Retina (tissue), 1 donor: ENCODE results near the gene FAAP20.

Experiments
- DNase-seq: peaks from one replicate; pipeline ENCODE4 v3.0.0-alpha.2; 2016

FAAP20 gene

DNA sequence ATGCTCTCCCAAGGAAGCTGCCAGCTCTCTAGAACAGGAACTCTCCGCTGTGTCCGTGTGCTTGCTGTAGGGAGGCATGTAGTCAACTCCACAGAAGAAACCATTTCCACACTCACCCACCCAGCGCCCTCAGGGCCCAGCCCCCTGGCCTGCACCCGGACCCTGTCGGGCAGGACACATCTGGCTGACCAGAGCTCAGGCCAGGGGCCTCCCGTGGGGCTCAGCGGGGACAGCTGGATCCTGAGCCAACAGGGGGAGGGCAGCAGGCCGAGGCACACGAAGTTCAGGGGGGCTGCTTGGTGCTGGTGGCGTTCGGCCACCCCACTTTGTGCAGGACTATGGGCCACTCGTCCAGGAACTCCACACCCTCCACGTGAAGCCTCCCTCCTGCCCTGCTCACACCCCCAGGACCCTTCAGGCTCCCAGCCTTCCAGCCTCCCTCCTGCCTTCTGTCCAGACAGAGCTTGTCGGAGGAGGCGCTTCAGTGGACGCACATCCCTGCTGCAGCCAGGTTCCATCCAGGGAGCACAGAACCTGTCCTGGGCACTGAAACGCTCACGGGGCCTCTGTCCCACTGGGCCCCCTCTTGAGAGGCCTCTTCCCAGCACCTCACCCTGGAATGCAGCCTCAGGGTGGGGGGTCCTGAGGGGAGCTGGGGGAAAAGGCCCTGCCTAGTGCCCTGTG, 15.0 kb upstream of the FAAP20 start:
- DNase-seq: no peak

DNA sequence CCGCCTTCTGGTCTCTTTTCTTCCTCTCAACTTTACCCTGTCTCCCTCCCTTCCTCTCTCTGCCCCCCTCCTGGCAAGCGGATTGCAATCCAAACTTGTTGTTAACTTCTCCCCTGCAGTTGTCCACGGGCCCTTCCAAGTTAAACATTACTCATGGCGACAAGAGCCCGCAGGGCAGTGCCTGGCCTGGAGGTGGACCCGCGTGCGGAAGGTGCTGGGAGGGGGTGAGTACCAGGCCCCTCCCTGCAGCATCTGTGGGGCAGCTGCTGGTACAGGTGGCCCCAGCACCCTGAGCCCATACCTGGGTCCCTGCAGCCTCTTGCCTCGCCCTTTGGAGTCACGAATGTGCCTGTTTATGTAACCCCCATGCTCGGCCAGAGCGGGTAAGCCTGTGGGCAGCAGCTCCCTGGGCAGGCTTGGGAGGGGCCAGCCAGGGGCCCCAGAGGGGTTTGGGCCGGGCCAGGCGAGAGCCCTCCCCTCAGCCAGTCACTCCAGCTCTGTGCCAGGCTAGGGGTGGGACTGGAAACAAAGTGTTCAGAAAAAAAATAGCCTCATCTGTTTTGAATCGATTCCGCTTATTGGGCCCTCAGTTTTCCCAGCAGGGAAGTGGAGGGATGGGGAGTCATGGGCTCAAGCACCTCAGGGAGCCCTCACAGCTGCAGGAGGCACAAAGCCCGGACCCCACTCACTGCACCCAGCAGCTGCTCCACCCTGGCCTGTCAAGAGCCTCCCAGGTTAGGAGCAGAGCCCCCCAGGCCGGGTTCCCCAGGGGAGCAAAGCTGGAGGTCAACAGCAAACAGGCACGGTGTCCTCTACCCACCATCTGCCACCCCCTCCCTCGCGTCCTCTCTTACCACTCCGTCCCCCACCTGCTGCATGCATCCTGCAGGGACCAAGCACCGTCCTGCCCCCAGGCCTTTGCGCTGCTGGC, 14.0 kb upstream of the FAAP20 start:
- DNase-seq: no peak

DNA sequence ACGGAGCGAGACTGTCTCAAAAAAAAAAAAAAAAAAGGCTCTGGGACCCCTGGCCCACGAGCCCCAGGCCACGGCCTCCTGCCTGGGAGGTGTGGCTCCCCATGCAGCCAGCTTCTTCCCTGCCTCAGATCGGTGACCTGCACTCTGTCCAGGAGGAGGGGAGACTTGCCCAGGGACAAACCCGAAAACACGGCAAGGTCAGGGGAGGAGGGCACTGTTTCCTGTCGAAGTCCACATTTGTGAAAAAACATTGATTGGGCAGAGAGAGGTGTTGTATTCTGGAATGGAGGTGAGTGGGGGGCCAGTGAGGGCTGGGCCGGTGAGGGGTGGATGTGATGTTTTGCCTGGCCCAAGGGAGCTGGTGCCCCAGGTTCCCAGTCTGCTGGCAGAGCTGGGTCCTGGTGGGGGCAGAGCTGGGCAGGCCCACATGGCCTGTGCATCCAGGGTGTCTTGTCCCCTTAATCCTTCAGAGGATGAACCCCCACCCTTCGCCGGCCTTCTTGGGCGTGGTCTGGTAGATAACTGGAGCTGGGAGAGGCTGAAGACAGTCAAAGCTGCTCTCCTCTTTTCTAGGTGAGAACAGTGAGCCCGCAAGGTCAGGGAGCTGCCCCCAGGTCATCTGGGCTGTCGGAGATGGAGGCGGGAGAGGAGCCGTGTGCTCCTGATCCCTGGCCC, 12.4 kb upstream of the FAAP20 start:
- DNase-seq: no peak

DNA sequence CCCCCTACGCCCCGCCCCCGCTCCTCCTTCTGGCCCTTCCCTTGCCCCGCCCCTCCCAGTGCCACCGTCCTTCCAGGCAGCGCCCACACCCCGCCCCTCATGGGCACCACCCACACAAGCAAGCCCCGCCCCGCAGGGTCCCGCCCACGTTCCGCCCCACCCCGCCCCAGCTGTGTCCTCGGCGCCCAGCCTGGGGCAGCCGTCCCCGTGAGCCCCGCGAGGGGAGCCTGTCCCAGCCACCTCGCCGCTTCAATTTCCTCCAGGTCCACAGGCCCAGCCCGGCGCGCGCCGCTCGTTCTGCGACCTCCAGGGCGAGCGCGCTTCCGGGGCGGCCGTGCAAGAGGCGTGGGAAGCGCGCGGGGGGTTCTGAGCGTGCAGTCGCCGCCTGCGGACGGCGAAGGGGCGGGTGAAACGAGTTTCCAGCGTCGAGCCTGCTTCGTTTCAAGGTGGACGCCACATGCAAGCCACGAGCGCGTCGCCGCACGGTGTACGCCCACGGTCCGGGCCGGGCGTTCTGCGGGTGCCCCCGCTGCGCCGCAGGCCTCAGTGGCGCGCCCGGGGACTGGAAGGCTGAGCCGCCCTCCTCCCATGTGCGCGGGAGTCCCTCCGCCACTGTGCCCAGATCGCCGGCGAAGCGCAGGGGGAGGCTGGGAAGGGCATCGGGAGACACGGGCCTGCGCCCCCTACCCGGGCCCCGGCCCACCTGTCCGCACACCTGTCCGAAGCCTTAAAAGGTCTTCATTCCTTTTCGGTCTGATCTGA, 10.8 kb upstream of the FAAP20 start:
- DNase-seq: peak; percentile 91

DNA sequence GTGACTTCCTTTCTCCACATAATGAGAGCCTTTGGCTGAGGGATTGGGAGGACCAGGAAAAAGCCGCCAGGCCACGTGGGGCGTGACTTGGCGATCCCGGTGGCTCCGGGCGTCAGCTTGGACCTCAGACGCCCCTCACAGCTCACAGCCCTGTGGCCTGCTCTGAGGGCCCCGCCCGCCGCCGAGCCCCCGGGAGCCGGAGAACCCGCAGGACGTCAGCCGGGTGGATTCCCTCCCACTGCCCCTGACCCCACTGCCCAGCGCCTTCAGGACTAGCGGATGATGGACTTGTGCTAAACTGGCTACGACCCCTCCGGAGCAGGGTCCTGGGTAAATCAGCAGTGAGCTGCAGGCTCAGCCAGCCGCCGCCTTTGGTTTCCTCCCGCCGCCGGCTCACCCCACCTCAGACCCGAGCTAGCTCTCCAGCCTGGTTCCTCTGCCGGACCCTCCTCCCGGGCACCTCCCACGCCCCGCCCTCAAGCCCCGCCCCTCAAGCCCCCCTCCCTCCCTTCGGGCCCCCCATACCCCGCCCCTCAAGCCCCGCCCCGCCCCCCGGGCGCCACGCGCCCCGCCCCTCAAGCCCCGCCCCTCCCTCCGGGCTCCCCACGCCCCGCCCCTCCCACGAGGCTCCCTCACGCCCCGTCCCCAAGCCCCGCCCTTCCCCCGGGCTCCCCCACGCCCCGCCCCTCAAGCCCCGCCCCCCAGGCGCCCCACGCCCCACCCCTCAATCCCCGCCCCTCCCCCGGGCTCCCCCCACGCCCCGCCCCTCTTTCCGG, 10.0 kb upstream of the FAAP20 start:
- peak; percentile 85 for DNase-seq

DNA sequence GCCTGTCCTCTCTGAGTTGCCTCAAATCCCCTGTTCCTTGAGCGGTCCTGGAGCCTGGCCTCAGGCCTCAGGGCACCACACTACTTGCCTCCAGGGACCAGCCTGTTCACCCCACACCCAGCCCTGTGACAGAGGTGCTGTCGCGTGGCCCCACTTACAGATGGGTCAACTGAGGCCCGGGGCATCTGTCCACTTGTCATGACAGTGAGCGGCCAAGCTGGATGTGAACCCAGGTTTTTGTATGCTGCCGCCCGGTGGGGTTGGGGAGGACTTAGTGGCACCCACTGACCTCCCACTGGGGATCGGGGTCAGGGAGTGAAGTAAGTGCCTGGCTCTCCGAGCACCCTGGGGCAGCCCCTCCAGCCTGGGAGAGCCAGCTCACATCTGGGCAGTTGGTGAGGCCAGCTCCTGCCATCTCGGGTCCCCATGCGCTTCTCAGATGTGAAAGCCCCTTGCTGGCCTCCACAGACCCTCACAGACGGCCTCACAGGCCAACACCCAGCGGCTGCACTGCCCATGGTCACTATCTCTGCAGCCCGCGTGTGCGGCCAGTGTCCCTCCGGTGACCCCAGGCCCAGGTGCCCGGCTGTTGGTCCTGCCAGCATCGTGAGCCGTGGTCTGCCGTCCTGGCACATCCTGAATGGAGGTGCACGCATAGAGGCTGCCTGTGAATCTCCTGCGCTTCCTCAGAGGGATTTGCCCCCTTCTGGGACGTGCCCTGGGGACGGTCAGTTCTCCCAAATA, 9.3 kb upstream of the FAAP20 start:
- DNase-seq: no peak

DNA sequence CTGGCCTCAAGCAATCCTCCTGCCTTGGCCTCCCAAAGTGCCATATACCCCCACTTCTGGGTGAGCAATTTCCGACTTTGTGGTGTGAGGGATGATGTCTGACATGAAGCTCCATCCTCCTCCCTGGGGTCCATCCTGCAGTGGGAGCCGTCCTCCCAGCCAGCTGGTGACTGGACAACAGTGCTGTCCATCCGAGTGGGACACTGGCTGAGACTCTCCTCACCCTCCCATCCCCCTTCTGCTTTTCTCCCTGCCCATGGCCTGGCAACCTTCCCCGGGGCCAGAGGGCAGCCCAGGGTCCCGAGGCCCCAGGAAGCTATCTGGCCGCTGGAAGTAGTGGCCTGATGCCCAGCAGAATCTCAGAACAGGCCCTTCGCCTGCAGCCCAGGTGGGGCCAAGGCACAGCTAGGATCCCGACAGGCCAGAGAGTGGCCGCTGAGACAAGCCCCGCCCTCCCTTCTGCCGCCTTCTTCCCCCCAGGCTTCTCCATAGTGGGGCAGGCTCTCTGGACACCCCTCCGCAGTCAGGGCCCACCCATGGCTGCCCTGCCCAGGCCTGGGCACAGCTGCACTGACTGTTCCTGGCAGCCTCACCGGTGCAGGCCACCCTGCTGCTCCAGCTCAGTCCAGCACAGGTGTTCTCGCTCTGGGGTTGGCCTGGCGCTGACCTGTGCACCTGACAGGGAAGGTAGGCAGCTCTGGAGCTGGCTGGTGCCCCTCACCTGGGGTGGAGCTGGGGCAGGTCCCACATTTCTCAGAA, 8.4 kb upstream of the FAAP20 start:
- no peak for DNase-seq

DNA sequence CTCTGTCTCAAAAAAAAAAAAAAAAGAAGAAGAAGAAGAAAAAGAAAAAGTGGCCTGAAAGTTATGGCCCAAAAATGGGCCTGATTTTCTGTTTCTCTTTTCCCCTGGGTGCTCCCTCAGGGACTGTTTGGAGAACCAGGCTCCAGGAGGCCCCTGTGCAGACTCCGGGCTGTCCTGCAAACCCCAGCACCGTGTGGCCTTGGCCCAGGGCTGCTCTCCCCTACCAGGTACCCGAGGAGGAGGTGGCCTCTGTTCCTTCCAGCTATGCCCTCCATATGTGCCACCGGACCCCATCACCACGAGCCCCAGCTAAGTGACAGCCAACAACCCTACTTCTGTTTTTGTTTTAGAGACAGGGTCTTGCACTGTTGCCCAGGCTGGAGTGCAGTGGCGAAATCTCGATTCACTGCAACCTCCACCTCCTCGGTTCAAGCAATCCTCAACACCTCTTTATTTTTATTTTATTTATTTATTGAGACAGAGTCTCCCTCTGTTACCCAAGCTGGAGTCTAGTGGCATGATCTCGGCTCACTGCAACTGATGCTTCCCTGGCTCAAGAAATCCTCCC, 7.5 kb upstream of the FAAP20 start:
- no peak for DNase-seq

DNA sequence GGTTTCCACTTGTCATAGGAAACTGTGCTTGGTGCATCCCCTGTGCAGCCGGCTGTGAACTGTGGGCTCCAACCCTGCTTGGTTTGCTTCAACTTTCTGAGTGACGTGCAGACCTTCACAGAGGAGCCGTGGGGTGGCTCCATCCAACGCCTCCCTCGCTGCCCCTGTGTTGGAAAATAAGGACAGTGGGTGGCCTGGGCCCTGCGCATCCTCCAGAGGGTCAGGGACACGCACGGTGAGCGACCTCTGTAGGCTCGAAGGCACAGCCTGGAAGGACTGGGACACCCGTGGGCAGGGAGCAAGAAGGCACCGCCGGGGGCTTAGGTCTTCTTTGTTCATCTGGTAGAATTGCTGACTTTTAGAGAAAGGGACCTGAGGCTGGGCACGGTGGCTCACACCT, 6.5 kb upstream of the FAAP20 start:
- no peak for DNase-seq

DNA sequence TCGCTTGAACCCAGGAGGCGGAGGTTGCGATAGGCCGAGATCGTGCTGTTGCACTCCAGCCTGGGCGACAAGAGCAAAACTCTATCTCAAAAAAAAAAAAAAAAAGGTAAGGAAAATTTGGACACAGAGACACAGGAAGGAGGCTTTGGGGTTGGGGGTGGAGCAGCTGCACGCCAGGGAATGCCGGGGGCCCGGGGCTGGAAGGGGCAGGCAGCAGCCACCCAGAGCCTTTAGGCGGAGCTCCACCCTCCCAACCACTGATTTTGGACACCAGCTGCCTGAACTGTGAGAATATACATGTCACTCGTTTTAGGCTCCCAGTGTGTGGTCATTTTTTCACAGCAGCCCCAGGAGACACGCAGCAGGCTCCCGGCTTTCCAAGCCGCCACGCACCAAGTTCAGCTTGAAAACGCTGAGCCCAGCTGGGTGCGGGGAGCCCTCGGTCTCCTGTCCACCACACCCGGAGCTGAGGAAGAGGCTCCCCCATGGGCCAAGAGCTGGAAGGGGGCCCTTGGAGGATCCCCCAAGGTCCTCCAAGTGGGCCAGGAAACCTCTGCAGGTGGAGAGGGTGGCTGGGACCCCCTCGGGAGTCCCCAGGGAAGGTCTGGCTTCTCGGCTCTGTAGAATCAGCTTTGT, 5.9 kb upstream of the FAAP20 start:
- no peak for DNase-seq

DNA sequence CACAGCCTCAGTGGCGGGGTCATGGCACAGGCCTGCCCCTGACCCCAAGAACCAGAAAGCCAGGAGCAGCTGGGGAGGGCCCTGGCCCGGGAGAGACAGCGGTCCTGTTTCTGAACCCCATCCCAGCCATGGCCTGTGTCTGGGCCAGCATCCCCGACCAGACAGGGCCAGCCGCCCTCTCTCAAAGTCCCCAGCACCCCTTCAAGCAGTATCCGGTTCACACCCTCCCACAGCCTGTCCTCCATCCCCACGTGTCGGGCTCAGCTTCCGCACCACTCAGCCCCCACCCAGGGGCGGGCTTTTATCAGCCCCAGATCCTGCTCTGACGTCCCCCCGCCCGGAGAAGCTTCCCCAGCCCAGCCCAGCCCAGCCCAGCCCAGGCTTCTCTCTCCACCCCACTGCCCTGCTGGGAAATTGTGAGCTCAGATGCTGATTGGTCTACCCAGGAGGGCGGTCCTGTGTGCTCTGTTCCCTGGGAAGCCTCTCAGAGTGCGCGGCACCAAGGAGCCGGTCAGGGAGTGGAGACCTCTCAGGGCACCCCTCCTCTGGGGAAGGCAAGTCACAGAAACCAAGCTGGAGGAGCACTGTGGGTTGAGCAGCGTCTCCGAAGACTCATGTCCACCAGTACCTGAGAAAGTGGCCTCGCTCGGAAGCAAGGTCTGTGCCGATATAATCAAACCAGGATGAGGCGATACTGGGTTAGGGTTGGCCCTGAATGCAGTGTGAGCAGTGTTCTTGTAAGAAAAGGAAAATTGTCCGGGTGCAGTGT, 4.7 kb upstream of the FAAP20 start:
- peak; percentile 69 for DNase-seq

DNA sequence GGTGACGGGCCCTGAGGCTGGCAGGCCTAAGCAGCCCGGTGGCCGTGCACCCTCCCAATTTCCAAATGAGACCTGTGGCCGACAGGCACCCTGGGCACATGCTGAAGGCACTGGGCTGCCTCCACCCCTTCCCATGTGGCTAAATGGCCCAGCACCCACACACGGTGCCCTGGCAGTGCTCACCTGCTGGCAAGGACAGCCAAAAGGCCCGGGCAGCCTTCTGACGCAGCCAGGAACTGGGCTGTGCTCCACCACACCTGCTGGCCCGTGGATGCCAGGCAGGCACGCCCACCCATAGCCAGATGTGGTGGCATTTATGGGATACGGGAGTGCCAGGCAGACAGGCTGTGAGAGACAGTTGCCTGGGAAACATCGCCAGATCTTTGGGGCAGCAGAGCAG, 4.0 kb upstream of the FAAP20 start:
- no peak for DNase-seq

DNA sequence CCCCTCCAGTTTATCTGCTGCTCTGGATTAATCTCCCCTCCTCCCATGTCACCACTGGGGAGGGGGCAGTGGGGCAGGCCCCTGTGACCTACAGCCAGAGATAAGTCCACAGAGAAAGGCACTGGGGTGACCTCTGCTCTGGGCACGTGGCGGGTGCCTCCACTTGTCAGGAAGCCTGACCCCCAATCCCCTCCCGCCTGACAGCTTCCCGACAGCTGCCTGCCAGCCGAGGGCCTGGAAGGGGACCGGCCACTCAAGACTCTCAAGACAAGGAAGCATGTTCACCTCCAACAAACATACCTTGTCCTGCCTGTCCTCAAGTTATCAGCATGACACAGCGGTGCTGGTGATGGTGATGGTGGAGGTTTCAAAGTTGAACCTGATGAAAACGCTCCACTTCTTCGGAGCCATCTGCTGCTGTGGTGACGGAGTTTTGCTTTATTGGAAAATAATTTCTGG, 3.2 kb upstream of the FAAP20 start:
- no peak for DNase-seq

DNA sequence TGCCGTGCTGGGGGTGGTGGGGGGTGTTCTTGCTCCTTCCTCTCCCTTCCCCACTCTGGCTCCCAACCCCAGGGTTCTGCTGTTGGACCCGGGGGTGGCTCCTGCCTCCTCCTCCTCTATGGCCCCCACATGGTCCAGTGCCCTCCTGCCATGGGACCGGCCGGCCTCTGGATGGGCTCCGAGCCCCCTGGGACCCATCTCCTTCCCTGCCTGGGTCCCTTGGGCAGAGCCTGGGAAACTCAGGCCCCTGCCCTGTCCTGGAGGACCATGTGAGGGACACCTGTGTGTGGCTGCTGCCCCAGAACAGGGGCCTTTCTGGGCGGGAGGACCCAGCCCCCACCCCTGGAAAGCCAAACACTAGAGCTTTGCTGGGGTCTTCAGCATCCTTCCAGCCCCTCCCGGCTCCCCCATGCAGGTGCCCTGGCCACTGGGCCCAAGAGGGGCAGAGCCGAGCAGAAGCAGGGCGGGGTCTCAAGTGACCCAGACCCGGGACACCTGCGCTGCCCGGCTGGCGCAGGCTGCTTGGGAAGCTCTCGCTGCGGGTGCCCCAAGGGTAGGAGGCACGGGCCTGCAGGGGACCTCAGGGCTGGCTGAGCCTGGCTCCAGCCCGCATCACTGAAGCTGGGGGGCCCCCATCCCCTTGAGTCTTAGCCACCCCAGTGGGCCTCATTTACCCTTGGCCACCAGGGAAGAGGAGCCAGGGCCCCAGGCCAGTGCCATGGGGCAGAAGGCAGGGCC, 2.5 kb upstream of the FAAP20 start:
- no peak for DNase-seq

DNA sequence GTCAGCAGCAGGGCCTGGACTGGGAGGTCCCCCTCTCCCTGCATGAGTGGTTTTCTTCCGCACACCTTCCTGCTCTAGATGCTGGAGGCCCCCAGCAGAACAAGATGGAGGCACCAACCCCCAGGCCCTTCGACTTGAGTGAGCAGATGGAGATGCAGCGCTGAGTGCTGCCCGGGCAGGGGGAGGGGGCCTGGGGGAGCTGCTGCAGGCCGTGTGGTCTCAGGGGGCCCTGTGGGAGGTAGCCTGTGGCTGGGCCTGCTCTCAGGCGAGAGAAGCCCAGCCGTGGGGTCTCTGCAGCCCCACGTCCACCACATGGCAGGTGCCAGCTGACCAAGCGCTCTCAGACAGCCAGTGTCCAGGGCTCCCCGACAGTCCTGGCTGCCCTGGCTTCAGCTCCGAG, 1.2 kb upstream of the FAAP20 start:
- peak; percentile 51 for DNase-seq

DNA sequence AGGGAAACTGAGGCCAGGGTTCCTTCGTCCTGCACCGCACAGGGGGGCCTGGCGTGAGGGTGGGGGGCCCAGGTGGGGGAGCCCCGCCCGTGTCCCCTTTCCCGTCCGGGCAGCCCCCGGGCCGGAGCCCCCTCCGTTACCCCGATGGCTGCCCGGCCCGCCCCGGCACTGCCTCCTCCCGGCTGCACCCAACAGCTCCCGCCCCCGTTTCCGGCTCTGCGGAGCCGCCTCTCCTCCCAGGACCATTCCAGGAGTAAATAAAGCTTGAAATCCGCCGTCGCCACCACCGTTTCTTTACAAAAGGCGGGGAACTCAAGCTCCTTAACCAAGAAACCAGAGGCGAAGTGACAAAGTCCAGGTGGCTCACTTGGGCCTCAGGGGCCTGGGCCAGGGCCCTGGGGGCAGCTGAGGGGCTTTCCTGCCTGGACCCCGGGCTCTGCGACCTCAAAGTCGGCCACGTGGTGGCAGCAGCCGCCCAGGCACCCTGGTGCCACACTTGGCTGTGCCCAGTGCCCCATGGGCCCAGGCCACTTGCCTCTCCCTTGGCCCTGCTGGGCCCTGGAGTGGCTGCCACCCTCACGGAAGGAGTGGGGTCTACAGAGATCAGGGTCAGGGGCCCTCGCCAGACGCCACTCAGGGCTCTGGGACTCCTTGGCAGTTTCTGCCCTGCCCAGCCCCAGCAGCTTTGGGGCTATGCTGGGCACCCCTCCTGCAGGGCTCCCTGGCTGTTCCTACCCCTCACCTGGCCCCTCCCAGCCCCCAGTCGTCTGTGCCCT, 514 bp upstream of the FAAP20 start:
- peak; percentile 94 for DNase-seq
